Activated CD4-positive, alpha-beta T cell treated with anti-CD3 and anti-CD28 coated beads, Interleukin-2, amount 50 U/mL, for 16 hours (primary cell): ENCODE data around the gene HGFAC.

Experiments
- DNase-seq: peaks from one replicate; pipeline ENCODE4 v3.0.0-alpha.2; 2020

HGFAC gene

GRCh38 chr4:3411676-3412075 is 30.1 kb upstream of the HGFAC start:
- DNase-seq = no peak

GRCh38 chr4:3412257-3413020 is 29.3 kb upstream of the HGFAC start:
- no peak for DNase-seq

- DNase-seq = no peak
Measured at GRCh38 chr4:3413217-3413671, 28.5 kb upstream of the HGFAC start.

DNA sequence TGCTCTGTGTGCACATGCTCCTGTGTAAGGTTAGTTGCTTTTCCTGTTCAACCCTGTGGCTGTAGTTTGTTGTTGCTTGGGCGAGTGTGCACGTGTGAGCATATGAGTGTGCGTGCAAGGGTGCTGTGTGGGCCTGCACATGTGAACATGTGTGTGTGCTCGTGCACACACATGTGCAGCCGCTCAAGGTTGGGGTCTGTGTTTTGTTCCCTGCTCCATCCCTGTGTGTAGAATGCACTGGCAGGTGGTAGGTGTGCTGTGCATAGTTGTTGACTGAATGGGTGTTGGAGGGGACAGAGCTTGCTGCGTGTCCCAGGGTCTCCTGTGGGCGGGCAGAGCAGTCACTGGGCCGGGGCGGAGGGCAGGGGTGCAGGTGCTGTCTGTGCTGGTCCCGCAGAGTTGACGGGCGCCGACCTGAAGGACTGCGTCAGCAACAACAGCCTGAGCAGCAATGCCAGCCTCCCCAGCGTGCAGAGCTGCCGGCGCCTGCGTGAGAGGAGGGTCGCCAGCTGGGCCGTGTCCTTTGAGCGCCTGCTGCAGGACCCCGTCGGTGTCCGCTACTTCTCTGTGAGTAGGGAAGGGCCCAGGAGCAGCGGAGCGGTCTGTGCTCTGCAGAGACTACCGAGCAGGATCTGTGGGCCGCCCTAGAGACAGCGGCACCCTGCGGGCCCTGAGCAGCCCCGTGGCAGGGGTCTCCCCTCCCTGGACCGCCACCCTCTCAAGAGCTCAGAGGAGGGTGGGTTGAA is 27.9 kb upstream of the HGFAC start:
- no peak for DNase-seq

- DNase-seq = no peak
Measured at GRCh38 chr4:3414421-3415279, 27.1 kb upstream of the HGFAC start.

GRCh38 chr4:3415471-3416141 is 26.2 kb upstream of the HGFAC start:
- no peak for DNase-seq

- no peak for DNase-seq
Measured at GRCh38 chr4:3416270-3416669, 25.5 kb upstream of the HGFAC start.

DNA sequence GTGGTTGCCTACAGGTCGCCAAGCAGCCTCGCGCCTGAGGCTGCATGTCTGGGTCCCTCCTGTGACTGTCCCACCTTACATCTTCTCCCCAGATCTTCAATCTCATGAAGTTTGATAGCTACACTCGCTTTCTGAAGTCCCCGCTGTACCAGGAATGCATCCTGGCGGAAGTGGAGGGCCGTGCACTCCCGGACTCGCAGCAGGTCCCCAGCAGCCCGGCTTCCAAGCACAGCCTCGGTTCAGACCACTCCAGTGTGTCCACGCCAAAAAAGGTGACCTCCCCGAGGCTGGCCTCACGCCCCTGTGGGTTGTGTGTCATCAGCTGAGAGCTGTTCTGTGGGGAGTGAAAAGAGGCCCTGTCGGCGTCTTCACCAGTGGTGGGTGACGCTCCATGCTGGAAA is 24.9 kb upstream of the HGFAC start:
- DNase-seq = no peak

DNA sequence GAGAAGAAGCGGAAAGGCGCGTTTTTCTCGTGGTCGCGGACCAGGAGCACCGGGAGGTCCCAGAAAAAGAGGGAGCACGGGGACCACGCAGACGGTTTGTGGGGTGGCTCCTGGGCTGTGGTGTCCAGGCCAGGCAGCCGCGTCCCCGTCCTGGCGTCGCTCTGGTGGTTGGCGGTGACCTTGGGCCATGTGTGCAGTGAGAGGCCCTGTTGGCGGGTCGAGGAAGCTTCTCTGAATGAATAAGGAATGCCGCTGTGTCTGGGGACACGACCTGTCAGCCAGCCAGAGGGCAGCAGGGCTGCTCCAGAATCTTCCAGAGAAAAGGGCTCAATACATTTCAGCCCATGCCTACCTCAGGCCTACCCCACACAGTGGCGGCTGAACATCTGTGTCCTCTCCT is 24.3 kb upstream of the HGFAC start:
- no peak for DNase-seq

DNA sequence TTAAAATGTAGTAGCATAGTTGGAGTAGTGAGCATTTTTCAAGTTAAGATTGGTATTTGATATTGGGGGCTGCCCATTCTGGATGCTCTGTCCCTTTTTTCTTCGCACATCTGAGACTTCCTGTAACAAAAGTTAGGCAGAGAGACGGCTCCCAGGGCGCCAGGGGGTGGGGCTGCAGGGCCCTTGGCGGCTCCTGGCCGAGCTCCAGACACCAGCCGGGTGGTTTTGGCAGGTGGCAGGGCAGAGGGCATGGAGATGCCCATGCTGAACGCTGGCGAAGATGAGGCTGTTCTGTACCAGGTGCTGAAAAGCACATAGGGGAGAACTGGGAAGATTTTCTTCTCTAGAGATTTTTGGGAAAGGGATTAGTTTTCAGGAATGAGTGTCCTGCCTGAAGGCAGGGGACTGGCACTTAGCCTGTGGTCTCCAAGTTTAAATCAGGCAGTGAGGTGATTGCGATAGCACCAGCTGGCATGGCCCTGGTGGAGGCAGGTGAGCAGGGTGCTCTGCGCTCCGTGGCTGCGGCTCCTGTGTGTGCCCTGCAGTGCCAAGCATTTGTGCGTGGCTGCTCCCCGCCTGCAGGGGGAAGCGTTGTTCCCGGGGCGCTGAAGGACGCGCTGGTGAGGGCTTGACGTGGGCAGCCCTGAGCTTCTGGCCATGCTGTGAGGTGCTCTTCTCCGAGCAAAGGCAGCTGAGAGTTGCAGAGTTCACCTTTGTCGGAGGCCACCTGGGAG is 23.6 kb upstream of the HGFAC start:
- no peak for DNase-seq

DNA sequence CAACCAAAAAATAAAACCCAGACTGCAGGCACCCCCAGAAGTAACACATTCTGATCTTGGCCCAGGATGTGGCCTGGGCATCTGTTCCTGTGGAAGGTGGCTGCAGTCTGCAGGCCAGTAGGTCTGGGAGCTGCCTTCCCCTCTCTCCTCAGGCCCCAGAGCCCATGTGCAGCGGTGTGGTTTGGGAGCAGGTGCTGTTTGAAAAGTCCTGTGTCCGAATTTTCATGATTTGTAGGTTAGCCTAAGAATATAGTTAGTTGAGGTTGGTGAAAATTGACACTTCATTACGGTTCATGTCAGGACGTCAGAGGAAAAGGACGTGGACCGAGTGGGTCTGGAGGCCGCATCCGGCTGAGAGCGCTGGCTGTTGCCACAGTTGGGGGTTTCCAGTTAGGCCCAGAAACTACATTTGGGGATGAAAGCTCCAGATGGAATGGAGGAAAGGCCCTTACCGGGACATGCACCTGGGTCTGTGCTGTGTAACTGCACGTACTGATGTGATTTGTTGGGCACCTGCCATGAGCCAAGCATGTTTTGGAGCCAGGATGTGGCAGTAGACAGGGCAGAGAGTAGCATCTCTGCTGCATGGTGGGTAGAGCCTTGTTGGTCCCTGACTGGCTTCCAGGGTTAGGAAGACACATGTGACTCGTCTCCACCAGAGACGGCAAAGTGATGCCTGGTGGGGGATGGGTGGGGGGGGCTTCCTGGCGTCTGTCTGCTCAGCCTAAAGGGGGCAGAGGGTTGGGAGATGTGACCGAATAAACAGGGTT is 21.7 kb upstream of the HGFAC start:
- DNase-seq = no peak

DNA sequence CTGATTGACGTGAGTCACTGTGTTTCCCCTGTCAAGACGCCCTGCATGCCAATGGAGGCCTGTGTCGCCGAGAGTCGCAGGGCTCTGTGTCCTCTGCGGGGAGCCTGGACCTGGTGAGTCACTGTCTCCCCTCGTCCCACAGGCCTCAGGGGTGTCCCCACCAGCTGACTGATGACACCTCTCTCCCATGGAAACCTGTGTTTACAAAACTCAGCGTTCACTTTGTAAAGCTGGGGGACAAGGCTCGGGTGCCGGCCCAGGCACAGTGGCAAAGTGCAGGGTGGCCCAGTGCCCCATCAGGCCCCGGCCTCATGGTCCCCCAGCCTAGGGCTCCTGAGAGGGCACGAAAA is 21.2 kb upstream of the HGFAC start:
- DNase-seq = no peak

GRCh38 chr4:3420956-3421355 is 20.8 kb upstream of the HGFAC start:
- DNase-seq = no peak

- no peak for DNase-seq
Measured at GRCh38 chr4:3421470-3421869, 20.3 kb upstream of the HGFAC start.

DNA sequence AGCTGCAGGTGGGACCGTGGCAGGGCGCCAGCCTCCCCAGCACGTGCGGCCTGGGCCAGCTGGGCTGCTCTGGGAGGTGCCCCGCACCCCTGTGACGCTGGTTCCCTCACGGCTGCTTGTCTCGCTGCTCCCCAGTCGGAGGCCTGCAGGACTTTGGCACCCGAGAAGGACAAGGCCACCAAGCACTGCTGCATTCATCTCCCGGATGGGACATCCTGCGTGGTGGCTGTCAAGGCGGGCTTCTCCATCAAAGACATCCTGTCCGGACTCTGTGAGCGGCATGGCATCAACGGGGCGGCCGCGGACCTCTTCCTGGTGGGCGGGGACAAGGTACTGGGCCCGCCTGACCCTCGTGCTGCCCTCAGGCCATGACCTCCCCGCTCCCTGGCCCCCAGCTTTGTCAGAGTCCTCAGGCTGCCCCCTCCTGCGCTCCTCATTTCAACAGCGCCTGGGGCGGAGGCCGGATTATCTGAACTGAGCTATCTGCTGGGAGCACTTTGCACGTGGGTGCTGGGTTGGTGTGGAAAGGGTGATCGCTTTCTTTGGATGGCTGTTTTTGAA is 19.4 kb upstream of the HGFAC start:
- no peak for DNase-seq

- no peak for DNase-seq
Measured at GRCh38 chr4:3422808-3423297, 18.9 kb upstream of the HGFAC start.

GRCh38 chr4:3423406-3423805 is 18.4 kb upstream of the HGFAC start:
- no peak for DNase-seq

GRCh38 chr4:3423952-3424351 is 17.8 kb upstream of the HGFAC start:
- DNase-seq = no peak

DNA sequence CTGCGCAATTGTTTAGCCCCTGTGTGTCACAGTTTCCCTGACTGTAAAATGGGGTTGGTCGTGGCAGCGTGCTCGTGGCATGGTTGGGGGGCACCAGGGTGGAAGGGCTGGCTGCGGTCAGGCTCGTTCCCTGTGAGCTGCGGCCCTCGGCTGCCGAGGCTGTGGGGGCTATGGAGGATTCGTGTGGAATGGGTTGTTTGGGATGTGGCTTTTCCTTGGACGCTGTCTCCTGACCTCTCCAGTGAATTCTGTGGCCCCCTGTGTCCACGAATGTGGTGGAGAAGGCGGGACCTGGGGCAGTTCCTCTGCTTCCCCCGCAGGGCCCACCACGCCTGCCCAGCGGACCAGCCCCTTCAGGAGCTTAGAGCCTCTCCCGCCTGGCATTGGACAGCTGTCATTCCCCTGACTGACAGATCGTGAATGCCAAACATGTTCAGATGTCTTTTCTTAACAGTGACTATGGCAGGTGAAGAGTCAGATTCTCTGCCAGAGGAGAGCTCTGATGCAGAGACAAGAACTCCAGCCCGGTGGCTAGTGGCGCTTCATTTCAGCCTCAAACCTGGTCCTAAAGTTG is 17.2 kb upstream of the HGFAC start:
- no peak for DNase-seq

DNA sequence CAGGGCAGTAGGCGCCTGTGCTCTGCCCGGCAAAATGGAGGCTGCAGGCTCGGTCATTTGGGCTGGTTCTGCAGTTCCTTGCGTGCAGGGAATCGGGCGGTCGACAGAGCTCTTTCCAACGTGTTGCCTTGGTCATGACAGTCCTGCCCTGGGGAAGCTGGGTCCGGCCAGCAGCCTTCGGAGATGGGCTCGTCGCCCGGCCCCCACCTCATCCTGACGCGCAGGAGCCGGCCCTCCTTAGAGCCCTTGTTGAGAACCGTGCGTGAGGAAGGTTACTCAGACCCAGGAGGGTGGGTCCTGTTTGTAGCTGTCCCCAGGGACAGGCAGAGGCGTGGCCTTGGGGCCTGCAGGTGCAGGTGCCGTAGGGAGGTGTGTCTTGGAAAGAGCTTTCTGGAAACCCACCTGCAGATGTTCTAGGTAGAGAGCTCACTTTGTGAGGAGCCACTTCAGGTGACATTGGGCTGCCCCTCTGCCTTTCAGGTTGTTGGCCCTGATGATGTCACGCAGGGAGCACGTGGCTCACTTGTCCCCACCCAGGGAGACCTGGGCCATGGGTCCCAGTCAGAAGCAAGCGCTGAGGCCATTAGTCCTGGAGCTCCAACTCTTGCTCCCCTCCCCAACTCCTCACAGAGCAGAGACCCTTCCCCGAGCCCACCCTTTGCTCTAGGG is 15.2 kb upstream of the HGFAC start:
- no peak for DNase-seq
